ENCODE measurements around the gene AP3S2. TPM values are rescaled to one million over a fixed set of nuclear protein-coding genes. Genes with fewer than 3 reads are reported as not detected.

AP3S2 gene
- polyA plus RNA-seq, 1 experiment: 54.8 TPM

GRCh38 chr15:89823836-89824606 lies 69.8 kb downstream of the AP3S2 start:
- no peak overlapping the region for H3K27ac ChIP-seq (ENCODE audit: low read depth, low read length)
- no peak for DNase-seq (ENCODE audit: low read depth, low spot score)
- ChIA-PET CTCF (interaction anchor here (1.0 to 1.7 kb wide), 2 partner anchors 13 to 51 kb away, joined by 4 to 6 read pairs; no protein-coding TSS in a partner anchor), POLR2A (no interaction called here)
- no peak overlapping the region for H3K4me3 ChIP-seq (ENCODE audit: low read depth, low read length)
- H3K9me3 ChIP-seq (ENCODE audit: control insufficient read depth, insufficient read depth, low read length): no peaks in the 10 kb centered on the region
- H3K27me3 ChIP-seq (ENCODE audit: control insufficient read depth, insufficient read depth, low read length): no peaks in the 10 kb centered on the region
- no peak for TF ChIP-seq CTCF (IDR thresholded peaks at IDR 0.05; ENCODE audit: low read depth, low read length)

- CTCF ChIA-PET: interaction anchor here (1.0 to 1.7 kb wide), 2 partner anchors 14 to 52 kb away, joined by 4 to 6 read pairs; no protein-coding TSS in a partner anchor
- H3K9me3 ChIP-seq (ENCODE audit: control insufficient read depth, insufficient read depth, low read length): no peaks in the 10 kb centered on the region
- no peak overlapping the region for H3K4me3 ChIP-seq (ENCODE audit: low read depth, low read length)
- no peak for TF ChIP-seq CTCF (IDR thresholded peaks at IDR 0.05; ENCODE audit: low read depth, low read length)
- POLR2A ChIA-PET: interaction anchor here (0.6 kb wide), 1 partner anchor 258 kb away, joined by 8 read pairs; no protein-coding TSS in a partner anchor
- H3K27me3 ChIP-seq (ENCODE audit: control insufficient read depth, insufficient read depth, low read length): no peaks in the 10 kb centered on the region
- H3K27ac ChIP-seq (ENCODE audit: low read depth, low read length): no peak overlapping the region
- no peak for DNase-seq (ENCODE audit: low read depth, low spot score)
Measured at GRCh38 chr15:89822951-89823711, 70.7 kb downstream of the AP3S2 start.

- ChIA-PET POLR2A (no interaction called here), CTCF (interaction anchor here (1.7 kb wide), 1 partner anchor 14 kb away, joined by 4 read pairs; no protein-coding TSS in a partner anchor)
- no peak for DNase-seq (ENCODE audit: low read depth, low spot score)
- Histone ChIP-seq H3K4me3 (ENCODE audit: low read depth, low read length) (no peak overlapping the region), H3K27me3 (ENCODE audit: control insufficient read depth, insufficient read depth, low read length) (no peaks in the 10 kb centered on the region), H3K9me3 (ENCODE audit: control insufficient read depth, insufficient read depth, low read length) (no peaks in the 10 kb centered on the region), H3K27ac (ENCODE audit: low read depth, low read length) (no peak overlapping the region)
- TF ChIP-seq CTCF (IDR thresholded peaks at IDR 0.05; ENCODE audit: low read depth, low read length): no peak
Measured at GRCh38 chr15:89822611-89822950, 71.2 kb downstream of the AP3S2 start.

- CTCF ChIA-PET: interaction anchor here (1.7 kb wide), 1 partner anchor 15 kb away, joined by 4 read pairs; no protein-coding TSS in a partner anchor
- Histone ChIP-seq H3K9me3 (ENCODE audit: control insufficient read depth, insufficient read depth, low read length) (no peaks in the 10 kb centered on the region), H3K27me3 (ENCODE audit: control insufficient read depth, insufficient read depth, low read length) (no peaks in the 10 kb centered on the region), H3K4me3 (ENCODE audit: low read depth, low read length) (no peak overlapping the region), H3K27ac (ENCODE audit: low read depth, low read length) (no peak overlapping the region)
- POLR2A ChIA-PET: no interaction called here
- no peak for TF ChIP-seq CTCF (IDR thresholded peaks at IDR 0.05; ENCODE audit: low read depth, low read length)
- no peak for DNase-seq (ENCODE audit: low read depth, low spot score)
Measured at GRCh38 chr15:89822026-89822425, 71.8 kb downstream of the AP3S2 start.
